WTC11 (cell line): Measurements from ENCODE around the gene PODN. TPM values are rescaled to one million over a fixed set of nuclear protein-coding genes. Genes with fewer than 3 reads are reported as not detected.

Experiments
- ATAC-seq: fragments of 200-7000 bp; cut with Tn5 transposase; 2 replicates; pipeline ENCODE4 v1.10.0; 2021; ENCODE audit warnings: mild to moderate bottlenecking, moderate library complexity
- CTCF ChIA-PET: fragments of 300-600 bp; sonication (Branson Sonifier 250); formaldehyde crosslinking; loops from one replicate; lab custom pipeline; 2021; ENCODE audit warnings: antibody characterized with exemption; lab: Charles Lee
- POLR2A ChIA-PET: fragments of 350-600 bp; sonication (Branson Sonifier 250); formaldehyde crosslinking; loops from one replicate; lab custom pipeline; 2021; ENCODE audit warnings: antibody characterized with exemption; lab: Charles Lee
- DNase-seq: peaks from one replicate; pipeline ENCODE4 v3.0.0; 2021; ENCODE audit warnings: low spot score
- H3K27ac Mint-ChIP-seq: 2 replicates; pipeline ENCODE4 v1.8.0; 2021; ENCODE audit warnings: mixed read lengths
- H3K27me3 Mint-ChIP-seq: 2 replicates; pipeline ENCODE4 v1.8.0; 2021; ENCODE audit warnings: low read depth, mild to moderate bottlenecking, moderate library complexity, mixed read lengths
- H3K36me3 Mint-ChIP-seq: 2 replicates; pipeline ENCODE4 v1.8.0; 2021; ENCODE audit warnings: mixed read lengths
- H3K4me1 Mint-ChIP-seq: 2 replicates; pipeline ENCODE4 v1.8.0; 2022; ENCODE audit warnings: mixed read lengths
- H3K4me3 Mint-ChIP-seq: 2 replicates; pipeline ENCODE4 v1.8.0; 2021; ENCODE audit warnings: mild to moderate bottlenecking, moderate library complexity, mixed read lengths
- H3K9me3 Mint-ChIP-seq: 2 replicates; pipeline ENCODE4 v1.8.0; 2021; ENCODE audit warnings: mixed read lengths
- ATF1 ChIP-seq: sonication (generic); formaldehyde crosslinking; IDR thresholded peaks from 2 replicates; pipeline ENCODE4 v1.8.1; 2023; ENCODE audit warnings: mild to moderate bottlenecking, moderate library complexity, missing genetic modification reagents
- CBFB ChIP-seq: sonication (generic); formaldehyde crosslinking; IDR thresholded peaks from 2 replicates; pipeline ENCODE4 v1.8.1; 2022; ENCODE audit warnings: mild to moderate bottlenecking, low read depth, missing genetic modification reagents
- CREB1 ChIP-seq: sonication (generic); formaldehyde crosslinking; IDR thresholded peaks from 2 replicates; pipeline ENCODE4 v1.8.0; 2023; ENCODE audit warnings: mild to moderate bottlenecking, missing genetic modification reagents
- FOXK1 ChIP-seq: sonication (generic); formaldehyde crosslinking; IDR thresholded peaks from 2 replicates; pipeline ENCODE4 v1.8.0; 2022; ENCODE audit warnings: mild to moderate bottlenecking, moderate library complexity, missing genetic modification reagents
- GABPB1 ChIP-seq: sonication (generic); formaldehyde crosslinking; IDR thresholded peaks from 2 replicates; pipeline ENCODE4 v1.8.1; 2023; ENCODE audit warnings: mild to moderate bottlenecking, missing genetic modification reagents
- GRHL2 ChIP-seq: fragments of 250-450 bp; sonication (Bioruptor Pico); IDR thresholded peaks from 2 replicates; pipeline ENCODE4 v1.8.0; 2022; ENCODE audit warnings: mild to moderate bottlenecking, moderate library complexity; ENCODE audit not compliant: insufficient replicate concordance, severe bottlenecking
- JAZF1 ChIP-seq: fragments of 250-450 bp; sonication (Bioruptor Pico); IDR thresholded peaks from 2 replicates; pipeline ENCODE4 v1.9.0; 2021; ENCODE audit warnings: moderate library complexity, mild to moderate bottlenecking, inconsistent platforms
- NFYB ChIP-seq: sonication (generic); formaldehyde crosslinking; conservative IDR thresholded peaks from 2 replicates; pipeline ENCODE4 v1.8.0; 2022; ENCODE audit warnings: low read depth, missing genetic modification reagents
- NR1H2 ChIP-seq: sonication (generic); formaldehyde crosslinking; IDR thresholded peaks from 2 replicates; pipeline ENCODE4 v1.9.0; 2021; ENCODE audit warnings: mild to moderate bottlenecking, moderate library complexity, missing genetic modification reagents
- PRRX2 ChIP-seq: fragments of 250-450 bp; sonication (Bioruptor Pico); IDR thresholded peaks from 2 replicates; pipeline ENCODE4 v1.8.0; 2021; ENCODE audit warnings: mild to moderate bottlenecking
- RORB ChIP-seq: fragments of 250-450 bp; sonication (Bioruptor Pico); IDR thresholded peaks from 2 replicates; pipeline ENCODE4 v1.9.0; 2021; ENCODE audit warnings: mild to moderate bottlenecking
- SP1 ChIP-seq: sonication (generic); formaldehyde crosslinking; conservative IDR thresholded peaks from 2 replicates; pipeline ENCODE4 v1.8.1; 2022; ENCODE audit warnings: missing genetic modification reagents
- ZNF232 ChIP-seq: sonication (generic); formaldehyde crosslinking; IDR thresholded peaks from 2 replicates; pipeline ENCODE4 v1.8.0; 2022; ENCODE audit warnings: mild to moderate bottlenecking, missing genetic modification reagents
- ZNF263 ChIP-seq: sonication (generic); formaldehyde crosslinking; IDR thresholded peaks from 2 replicates; pipeline ENCODE4 v1.8.1; 2022; ENCODE audit warnings: low read depth, mild to moderate bottlenecking, moderate library complexity, missing genetic modification reagents
- total RNA-seq: library from RNA; stranded (reverse); gene quantifications from 3 replicates; pipeline ENCODE4 v1.2.3, GENCODE V29; 2021
- TF ChIP-seq, protein P1 (sequence below): fragments of 250-450 bp; sonication (Bioruptor Pico); IDR thresholded peaks from 2 replicates; pipeline ENCODE4 v2.1.2; 2022; ENCODE audit warnings: mild to moderate bottlenecking, moderate library complexity
- TF ChIP-seq, protein P2 (sequence below): fragments of 250-450 bp; sonication (Bioruptor Pico); IDR thresholded peaks from 2 replicates; pipeline ENCODE4 v1.9.0; 2021; ENCODE audit warnings: mild to moderate bottlenecking, borderline replicate concordance
- TF ChIP-seq, protein P3 (sequence below): sonication (generic); formaldehyde crosslinking; conservative IDR thresholded peaks from 2 replicates; pipeline ENCODE4 v1.8.1; 2022; ENCODE audit warnings: mild to moderate bottlenecking, missing genetic modification reagents
- TF ChIP-seq, protein P4 (sequence below): sonication (generic); formaldehyde crosslinking; IDR thresholded peaks from 2 replicates; pipeline ENCODE4 v1.8.1; 2023; ENCODE audit warnings: mild to moderate bottlenecking, missing genetic modification reagents, moderate library complexity
- TF ChIP-seq, protein P5 (sequence below): sonication (generic); formaldehyde crosslinking; IDR thresholded peaks from 2 replicates; pipeline ENCODE4 v1.8.1; 2023; ENCODE audit warnings: mild to moderate bottlenecking, missing genetic modification reagents, moderate library complexity
- TF ChIP-seq, protein P6 (sequence below): sonication (generic); formaldehyde crosslinking; IDR thresholded peaks from 2 replicates; pipeline ENCODE4 v1.8.1; 2023; ENCODE audit warnings: mild to moderate bottlenecking, missing genetic modification reagents

The PODN gene
- total RNA-seq, 1 experiment from 2014 or later, result 0.48 TPM

DNA sequence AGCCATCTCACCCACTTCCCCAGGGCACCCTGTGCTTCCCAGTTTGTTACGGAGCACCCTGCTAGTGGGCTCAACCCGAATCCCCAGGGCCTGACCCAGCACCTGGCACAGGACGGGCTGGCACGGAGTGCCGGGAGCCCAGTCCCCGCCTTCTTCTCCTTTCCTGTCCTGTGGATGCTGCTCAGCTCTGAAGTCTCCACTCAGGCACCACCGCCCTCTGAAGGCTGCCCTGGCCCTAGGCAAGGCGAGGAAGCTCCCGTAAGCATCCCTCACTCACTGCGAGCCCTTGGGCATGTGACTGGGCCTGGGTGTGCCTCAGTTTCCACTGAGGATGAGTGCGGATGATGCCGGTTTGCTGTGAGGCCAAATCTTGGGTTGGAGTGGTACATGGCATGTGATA is 58.6 kb downstream of the PODN start:
- H3K9me3 Mint-ChIP-seq, result no peaks in the 10 kb centered on the region
- POLR2A ChIA-PET, result no interaction called here
- ATAC-seq (peak; percentile 18), DNase-seq (no peak)
- H3K27ac Mint-ChIP-seq, result no peak overlapping the region
- no peaks in the 10 kb centered on the region; the same call in none of the 2 replicates for H3K27me3 Mint-ChIP-seq
- CTCF ChIA-PET, result interaction anchor here (0.9 to 1.9 kb wide), 7 partner anchors 26 to 61 kb away, joined by 3 to 7 read pairs (median 3); no protein-coding TSS in a partner anchor
- H3K4me1 Mint-ChIP-seq, result peaks cover 32% of the 10 kb centered on the region
- TF ChIP-seq, protein P1, sequence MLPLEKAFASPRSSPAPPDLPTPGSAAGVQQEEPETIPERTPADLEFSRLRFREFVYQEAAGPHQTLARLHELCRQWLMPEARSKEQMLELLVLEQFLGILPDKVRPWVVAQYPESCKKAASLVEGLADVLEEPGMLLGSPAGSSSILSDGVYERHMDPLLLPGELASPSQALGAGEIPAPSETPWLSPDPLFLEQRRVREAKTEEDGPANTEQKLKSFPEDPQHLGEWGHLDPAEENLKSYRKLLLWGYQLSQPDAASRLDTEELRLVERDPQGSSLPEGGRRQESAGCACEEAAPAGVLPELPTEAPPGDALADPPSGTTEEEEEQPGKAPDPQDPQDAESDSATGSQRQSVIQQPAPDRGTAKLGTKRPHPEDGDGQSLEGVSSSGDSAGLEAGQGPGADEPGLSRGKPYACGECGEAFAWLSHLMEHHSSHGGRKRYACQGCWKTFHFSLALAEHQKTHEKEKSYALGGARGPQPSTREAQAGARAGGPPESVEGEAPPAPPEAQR (CRISPR knock-in tag), result no peak
- TF ChIP-seq JAZF1, result no peak
- TF ChIP-seq, protein P2, sequence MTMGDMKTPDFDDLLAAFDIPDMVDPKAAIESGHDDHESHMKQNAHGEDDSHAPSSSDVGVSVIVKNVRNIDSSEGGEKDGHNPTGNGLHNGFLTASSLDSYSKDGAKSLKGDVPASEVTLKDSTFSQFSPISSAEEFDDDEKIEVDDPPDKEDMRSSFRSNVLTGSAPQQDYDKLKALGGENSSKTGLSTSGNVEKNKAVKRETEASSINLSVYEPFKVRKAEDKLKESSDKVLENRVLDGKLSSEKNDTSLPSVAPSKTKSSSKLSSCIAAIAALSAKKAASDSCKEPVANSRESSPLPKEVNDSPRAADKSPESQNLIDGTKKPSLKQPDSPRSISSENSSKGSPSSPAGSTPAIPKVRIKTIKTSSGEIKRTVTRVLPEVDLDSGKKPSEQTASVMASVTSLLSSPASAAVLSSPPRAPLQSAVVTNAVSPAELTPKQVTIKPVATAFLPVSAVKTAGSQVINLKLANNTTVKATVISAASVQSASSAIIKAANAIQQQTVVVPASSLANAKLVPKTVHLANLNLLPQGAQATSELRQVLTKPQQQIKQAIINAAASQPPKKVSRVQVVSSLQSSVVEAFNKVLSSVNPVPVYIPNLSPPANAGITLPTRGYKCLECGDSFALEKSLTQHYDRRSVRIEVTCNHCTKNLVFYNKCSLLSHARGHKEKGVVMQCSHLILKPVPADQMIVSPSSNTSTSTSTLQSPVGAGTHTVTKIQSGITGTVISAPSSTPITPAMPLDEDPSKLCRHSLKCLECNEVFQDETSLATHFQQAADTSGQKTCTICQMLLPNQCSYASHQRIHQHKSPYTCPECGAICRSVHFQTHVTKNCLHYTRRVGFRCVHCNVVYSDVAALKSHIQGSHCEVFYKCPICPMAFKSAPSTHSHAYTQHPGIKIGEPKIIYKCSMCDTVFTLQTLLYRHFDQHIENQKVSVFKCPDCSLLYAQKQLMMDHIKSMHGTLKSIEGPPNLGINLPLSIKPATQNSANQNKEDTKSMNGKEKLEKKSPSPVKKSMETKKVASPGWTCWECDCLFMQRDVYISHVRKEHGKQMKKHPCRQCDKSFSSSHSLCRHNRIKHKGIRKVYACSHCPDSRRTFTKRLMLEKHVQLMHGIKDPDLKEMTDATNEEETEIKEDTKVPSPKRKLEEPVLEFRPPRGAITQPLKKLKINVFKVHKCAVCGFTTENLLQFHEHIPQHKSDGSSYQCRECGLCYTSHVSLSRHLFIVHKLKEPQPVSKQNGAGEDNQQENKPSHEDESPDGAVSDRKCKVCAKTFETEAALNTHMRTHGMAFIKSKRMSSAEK (CRISPR knock-in tag), result no peak
- H3K36me3 Mint-ChIP-seq, result no peaks in the 10 kb centered on the region
- H3K4me3 Mint-ChIP-seq, result no peak overlapping the region

DNA sequence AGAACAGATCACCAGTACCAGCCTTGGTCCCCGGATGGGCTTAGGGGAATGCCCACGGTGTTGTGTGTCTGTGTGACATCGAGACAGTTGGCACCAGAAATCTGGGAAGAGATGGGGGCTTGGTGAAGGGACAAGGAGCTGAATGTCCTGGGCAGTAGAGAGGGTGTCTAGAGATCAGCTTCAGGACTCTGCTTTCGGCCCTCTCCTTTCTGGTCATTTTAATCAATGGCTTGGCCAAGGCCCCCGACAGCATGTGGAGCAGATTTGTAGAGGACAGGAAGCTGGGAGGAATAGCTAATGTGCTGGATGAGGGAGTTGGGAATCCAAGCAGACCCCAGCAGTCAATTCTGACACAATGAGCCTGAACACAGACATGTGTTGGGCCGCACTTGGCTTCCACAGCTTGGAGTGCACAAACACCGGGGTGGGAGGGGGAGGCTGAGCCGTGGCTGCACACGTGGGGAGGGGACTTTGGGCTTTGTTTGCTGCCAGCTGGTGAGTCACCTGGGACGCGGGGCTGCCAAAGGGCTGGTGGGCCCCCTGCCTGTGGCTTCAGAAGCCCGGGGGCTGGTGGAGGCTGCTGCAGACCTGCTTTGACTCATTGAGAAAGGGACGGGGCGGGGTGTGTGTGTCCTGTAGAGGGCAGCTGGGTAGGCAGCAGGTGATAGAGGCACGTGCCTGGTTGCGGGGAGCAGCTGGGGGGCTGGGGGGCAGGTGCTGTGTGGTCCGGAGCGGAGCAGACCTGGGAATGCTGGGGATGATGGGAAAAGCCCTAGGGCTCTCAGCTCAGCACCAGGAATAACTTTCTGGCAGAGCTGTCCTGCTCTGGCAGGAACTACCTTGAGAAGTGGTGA is 59.5 kb downstream of the PODN start:
- Mint-ChIP-seq H3K27ac (no peak overlapping the region), H3K4me1 (peaks cover 25% of the 10 kb centered on the region), H3K9me3 (no peaks in the 10 kb centered on the region), H3K27me3 (no peaks in the 10 kb centered on the region; the same call in none of the 2 replicates), H3K36me3 (no peaks in the 10 kb centered on the region), H3K4me3 (no peak overlapping the region)
- DNase-seq (no peak), ATAC-seq (no peak)
- TF ChIP-seq GABPB1 (CRISPR knock-in tag), result 0 out of 2 replicates have a peak, but pooled peaks have one; percentile 23
- TF ChIP-seq ZNF232 (CRISPR knock-in tag), result no peak
- POLR2A ChIA-PET, result interaction anchor here (1.1 kb wide), 1 partner anchor 13 kb away, joined by 3 read pairs; no protein-coding TSS in a partner anchor
- CTCF ChIA-PET, result interaction anchor here (1.0 to 1.9 kb wide), 9 partner anchors 19 to 65 kb away, joined by 3 to 7 read pairs (median 3); no protein-coding TSS in a partner anchor

DNA sequence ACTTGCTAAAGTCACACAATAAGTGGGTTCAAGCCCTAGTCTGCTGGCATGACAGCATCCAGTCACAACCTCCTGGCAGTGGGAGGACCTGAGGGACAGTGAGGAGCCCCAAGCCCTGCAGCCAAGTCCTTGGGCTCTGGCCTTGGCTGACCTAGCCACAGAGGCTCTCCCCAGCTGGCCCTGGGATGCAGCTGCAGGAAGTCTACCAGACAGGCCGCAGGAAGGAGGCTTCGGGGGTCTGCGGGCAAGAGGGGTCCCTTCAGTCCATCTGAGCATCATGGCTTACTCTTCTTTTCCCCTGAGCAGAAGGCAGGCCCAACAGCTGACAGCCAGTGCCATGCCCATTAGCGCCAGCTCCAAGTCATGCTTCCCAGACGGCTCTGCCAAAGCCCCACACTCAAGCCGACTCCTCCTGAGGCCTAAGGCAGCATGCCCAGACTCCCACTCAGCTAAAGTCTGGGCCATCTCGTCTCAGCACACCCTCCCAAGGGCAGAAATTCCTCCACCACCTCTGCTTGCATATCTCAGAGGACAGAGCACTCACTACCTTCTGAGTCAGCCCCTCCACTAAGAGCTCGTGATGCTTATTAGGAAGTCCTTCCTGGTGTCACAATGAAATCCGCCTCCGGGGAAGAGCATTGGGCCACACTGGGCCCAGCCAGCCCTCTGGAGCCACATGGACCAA is 60.3 kb downstream of the PODN start:
- peaks cover 22% of the 10 kb centered on the region for H3K4me1 Mint-ChIP-seq
- H3K27ac Mint-ChIP-seq, result no peak overlapping the region
- ATAC-seq (no peak), DNase-seq (no peak)
- H3K27me3 Mint-ChIP-seq, result no peaks in the 10 kb centered on the region; the same call in none of the 2 replicates
- POLR2A ChIA-PET, result interaction anchor here (1.1 kb wide), 1 partner anchor 14 kb away, joined by 3 read pairs; no protein-coding TSS in a partner anchor
- H3K9me3 Mint-ChIP-seq, result no peaks in the 10 kb centered on the region
- CTCF ChIA-PET, result interaction anchor here (1.0 to 1.8 kb wide), 4 partner anchors 19 to 64 kb away, joined by 3 to 6 read pairs (median 4); no protein-coding TSS in a partner anchor
- H3K4me3 Mint-ChIP-seq, result no peak overlapping the region
- no peaks in the 10 kb centered on the region for H3K36me3 Mint-ChIP-seq
- TF ChIP-seq CBFB, result no peak
- no peak for TF ChIP-seq RORB (CRISPR knock-in tag)
- TF ChIP-seq, protein P3, sequence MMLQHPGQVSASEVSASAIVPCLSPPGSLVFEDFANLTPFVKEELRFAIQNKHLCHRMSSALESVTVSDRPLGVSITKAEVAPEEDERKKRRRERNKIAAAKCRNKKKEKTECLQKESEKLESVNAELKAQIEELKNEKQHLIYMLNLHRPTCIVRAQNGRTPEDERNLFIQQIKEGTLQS, result no peak
- no peak for TF ChIP-seq ATF1 (CRISPR knock-in tag)
- TF ChIP-seq, protein P4, sequence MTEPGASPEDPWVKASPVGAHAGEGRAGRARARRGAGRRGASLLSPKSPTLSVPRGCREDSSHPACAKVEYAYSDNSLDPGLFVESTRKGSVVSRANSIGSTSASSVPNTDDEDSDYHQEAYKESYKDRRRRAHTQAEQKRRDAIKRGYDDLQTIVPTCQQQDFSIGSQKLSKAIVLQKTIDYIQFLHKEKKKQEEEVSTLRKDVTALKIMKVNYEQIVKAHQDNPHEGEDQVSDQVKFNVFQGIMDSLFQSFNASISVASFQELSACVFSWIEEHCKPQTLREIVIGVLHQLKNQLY (CRISPR knock-in tag), result no peak
- no peak for TF ChIP-seq PRRX2 (CRISPR knock-in tag)
- no peak for TF ChIP-seq NFYB (CRISPR knock-in tag)
- TF ChIP-seq SP1 (CRISPR knock-in tag), result no peak
- no peak for TF ChIP-seq NR1H2 (CRISPR knock-in tag)
- no peak for TF ChIP-seq FOXK1 (CRISPR knock-in tag)
- TF ChIP-seq, protein P5, sequence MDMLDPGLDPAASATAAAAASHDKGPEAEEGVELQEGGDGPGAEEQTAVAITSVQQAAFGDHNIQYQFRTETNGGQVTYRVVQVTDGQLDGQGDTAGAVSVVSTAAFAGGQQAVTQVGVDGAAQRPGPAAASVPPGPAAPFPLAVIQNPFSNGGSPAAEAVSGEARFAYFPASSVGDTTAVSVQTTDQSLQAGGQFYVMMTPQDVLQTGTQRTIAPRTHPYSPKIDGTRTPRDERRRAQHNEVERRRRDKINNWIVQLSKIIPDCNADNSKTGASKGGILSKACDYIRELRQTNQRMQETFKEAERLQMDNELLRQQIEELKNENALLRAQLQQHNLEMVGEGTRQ (CRISPR knock-in tag), result no peak
- TF ChIP-seq ZNF263 (CRISPR knock-in tag), result no peak
- no peak for TF ChIP-seq CREB1 (CRISPR knock-in tag)
- TF ChIP-seq, protein P6, sequence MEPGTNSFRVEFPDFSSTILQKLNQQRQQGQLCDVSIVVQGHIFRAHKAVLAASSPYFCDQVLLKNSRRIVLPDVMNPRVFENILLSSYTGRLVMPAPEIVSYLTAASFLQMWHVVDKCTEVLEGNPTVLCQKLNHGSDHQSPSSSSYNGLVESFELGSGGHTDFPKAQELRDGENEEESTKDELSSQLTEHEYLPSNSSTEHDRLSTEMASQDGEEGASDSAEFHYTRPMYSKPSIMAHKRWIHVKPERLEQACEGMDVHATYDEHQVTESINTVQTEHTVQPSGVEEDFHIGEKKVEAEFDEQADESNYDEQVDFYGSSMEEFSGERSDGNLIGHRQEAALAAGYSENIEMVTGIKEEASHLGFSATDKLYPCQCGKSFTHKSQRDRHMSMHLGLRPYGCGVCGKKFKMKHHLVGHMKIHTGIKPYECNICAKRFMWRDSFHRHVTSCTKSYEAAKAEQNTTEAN (CRISPR knock-in tag), result no peak
- no peak for TF ChIP-seq GRHL2
